Cardiac muscle cell (in vitro differentiated cells and primary cell): ENCODE measurements around the gene LILRA2. TPM values are rescaled to one million over a fixed set of nuclear protein-coding genes. Genes with fewer than 3 reads are reported as not detected.
"Not testable (repeated sequence)": the region's sequence is repeated elsewhere in the genome, so short reads cannot be mapped to it uniquely, and the experiment has no call there.

Source experiments
- DNase-seq, 2 donors: peaks; one replicate each; pipeline versions ENCODE4 v3.0.0 to v3.0.0-alpha.2; 2010 to 2017; ENCODE audit warnings: low read depth in 1 of 2, low spot score in 1 of 2
- H3K27ac ChIP-seq: fragments of 200-600 bp; sonication (generic); 2 replicates; pipeline ENCODE4 v1.5.1; 2016
- H3K27me3 ChIP-seq: fragments of 200-600 bp; sonication (generic); 2 replicates; pipeline ENCODE4 v1.6.0; 2016; ENCODE audit warnings: control low read depth
- H3K36me3 ChIP-seq: fragments of 200-600 bp; sonication (generic); 2 replicates; pipeline ENCODE4 v1.5.1; 2016; ENCODE audit warnings: control low read depth
- H3K4me1 ChIP-seq: fragments of 200-600 bp; sonication (generic); 2 replicates; pipeline ENCODE4 v1.8.1; 2017; ENCODE audit warnings: low read depth, mild to moderate bottlenecking, mixed run types
- H3K4me3 ChIP-seq: fragments of 200-600 bp; sonication (generic); 2 replicates; pipeline ENCODE4 v1.5.1; 2016; ENCODE audit warnings: mild to moderate bottlenecking
- H3K9me3 ChIP-seq: fragments of 200-600 bp; sonication (generic); 2 replicates; pipeline ENCODE4 v1.5.1; 2017; ENCODE audit warnings: low read depth, mild to moderate bottlenecking, control low read depth
- CTCF ChIP-seq: IDR thresholded peaks from 2 replicates; pipeline ENCODE4 v1.5.1; 2012; ENCODE audit warnings: low read depth, mild to moderate bottlenecking, low read length
- polyA plus RNA-seq: library from polyadenylated mRNA; unstranded; fragments of >200 nt; fragmentation: Nextera tagmentation; extraction: Ambion mirVana; gene quantifications from 2 replicates; pipeline ENCODE4 v1.2.1, GENCODE V29; 2016
- total RNA-seq: library from RNA; depleted of rRNA; stranded (reverse); fragments of >200 nt; gene quantifications from 2 replicates; pipeline ENCODE4 v1.2.3, GENCODE V29; 2016

The LILRA2 gene
- total and polyA plus RNA-seq, 2 experiments from 2014 or later = not detected

GRCh38 chr19:54570316-54570715 is 3.3 kb upstream of the LILRA2 start:
- Histone ChIP-seq H3K4me1 (no peaks in the 10 kb centered on the region), H3K27ac (no peak overlapping the region), H3K9me3 (no peaks in the 10 kb centered on the region), H3K36me3 (no peaks in the 10 kb centered on the region), H3K27me3 (no peaks in the 10 kb centered on the region), H3K4me3 (no peak overlapping the region)
- no peak for DNase-seq
- no peak for TF ChIP-seq CTCF

DNA sequence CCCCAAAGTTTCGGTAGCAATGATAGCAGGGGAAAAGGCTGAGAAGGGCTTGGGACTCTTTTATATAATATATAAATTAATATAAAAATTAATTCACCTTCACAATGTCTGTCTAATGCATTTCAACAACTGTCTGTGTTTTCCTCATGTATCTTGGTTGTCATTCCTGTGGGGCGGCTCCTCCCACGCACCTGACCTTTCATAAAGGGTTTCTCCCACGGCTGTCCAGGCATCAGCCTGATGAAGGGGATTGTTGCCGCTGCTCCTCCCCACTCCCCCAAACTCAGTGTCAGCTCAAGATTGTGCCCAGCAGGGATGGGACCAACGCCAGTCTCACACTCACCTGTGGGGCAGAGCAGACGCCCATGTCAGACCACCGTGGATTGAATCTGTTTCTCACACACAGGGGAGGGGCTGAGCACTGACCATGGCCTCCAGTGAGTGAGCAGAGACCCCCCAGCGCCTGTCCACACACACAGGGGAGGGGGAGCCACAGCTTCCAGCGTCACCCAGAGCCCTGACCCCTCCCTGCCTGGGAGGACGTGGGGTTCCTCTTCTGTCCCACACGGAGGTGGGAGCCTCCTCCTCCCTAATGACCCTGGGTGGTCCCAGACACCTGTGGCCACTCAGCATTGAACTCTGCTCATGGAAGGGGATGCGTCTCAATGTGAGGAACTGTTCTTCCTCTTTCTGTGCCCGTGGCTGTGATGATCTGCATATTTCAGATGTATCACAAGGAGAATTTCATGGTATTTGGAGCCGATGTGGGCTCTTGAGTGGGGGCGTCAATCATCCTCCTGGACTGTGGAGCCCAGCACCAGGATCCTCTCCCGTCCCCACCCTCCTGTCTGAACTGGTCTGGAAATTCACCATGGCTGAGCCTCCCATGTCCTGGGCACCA is 1.6 kb upstream of the LILRA2 start:
- not testable (repeated sequence) for H3K27me3 ChIP-seq, H3K27ac ChIP-seq, H3K9me3 ChIP-seq

GRCh38 chr19:54572696-54573311 is 786 bp upstream of the LILRA2 start:
- H3K27me3 ChIP-seq = no peaks in the 10 kb centered on the region
- H3K27ac ChIP-seq = no peak overlapping the region
- H3K4me3 ChIP-seq = no peak overlapping the region
- no peaks in the 10 kb centered on the region for H3K4me1 ChIP-seq
- no peaks in the 10 kb centered on the region for H3K9me3 ChIP-seq
- DNase-seq = no peak
- no peaks in the 10 kb centered on the region for H3K36me3 ChIP-seq
- TF ChIP-seq CTCF = no peak

More for the DNA sequence above, 1.6 kb upstream of the LILRA2 start:
- not testable (repeated sequence) for DNase-seq, H3K36me3 ChIP-seq, H3K4me3 ChIP-seq, H3K4me1 ChIP-seq

DNA sequence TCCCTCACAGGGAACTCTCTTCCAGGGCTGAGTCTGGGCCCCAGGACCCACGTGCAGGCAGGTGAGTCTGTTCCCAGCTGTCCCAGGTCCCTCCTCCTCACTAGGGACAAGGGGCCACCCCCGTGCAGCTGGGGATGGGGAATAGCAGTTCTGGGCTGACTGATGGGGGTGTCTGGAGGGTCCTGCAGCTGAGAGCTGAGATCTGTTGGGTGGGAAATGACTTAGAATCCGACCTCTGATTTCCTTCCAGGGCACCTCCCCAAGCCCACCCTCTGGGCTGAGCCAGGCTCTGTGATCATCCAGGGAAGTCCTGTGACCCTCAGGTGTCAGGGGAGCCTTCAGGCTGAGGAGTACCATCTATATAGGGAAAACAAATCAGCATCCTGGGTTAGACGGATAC is 461 bp downstream of the LILRA2 start:
- no peaks in the 10 kb centered on the region for H3K36me3 ChIP-seq
- H3K27ac ChIP-seq = no peak overlapping the region
- no peaks in the 10 kb centered on the region for H3K27me3 ChIP-seq
- H3K4me1 ChIP-seq = no peaks in the 10 kb centered on the region
- H3K4me3 ChIP-seq = no peak overlapping the region
- no peak for DNase-seq
- no peaks in the 10 kb centered on the region for H3K9me3 ChIP-seq
- no peak for TF ChIP-seq CTCF

GRCh38 chr19:54574527-54575056 is 1.0 kb downstream of the LILRA2 start:
- H3K9me3 ChIP-seq = no peaks in the 10 kb centered on the region
- H3K36me3 ChIP-seq = no peaks in the 10 kb centered on the region
- TF ChIP-seq CTCF = no peak
- no peak overlapping the region for H3K27ac ChIP-seq
- no peaks in the 10 kb centered on the region for H3K27me3 ChIP-seq
- DNase-seq = no peak
- H3K4me3 ChIP-seq = no peak overlapping the region
- H3K4me1 ChIP-seq = no peaks in the 10 kb centered on the region

DNA sequence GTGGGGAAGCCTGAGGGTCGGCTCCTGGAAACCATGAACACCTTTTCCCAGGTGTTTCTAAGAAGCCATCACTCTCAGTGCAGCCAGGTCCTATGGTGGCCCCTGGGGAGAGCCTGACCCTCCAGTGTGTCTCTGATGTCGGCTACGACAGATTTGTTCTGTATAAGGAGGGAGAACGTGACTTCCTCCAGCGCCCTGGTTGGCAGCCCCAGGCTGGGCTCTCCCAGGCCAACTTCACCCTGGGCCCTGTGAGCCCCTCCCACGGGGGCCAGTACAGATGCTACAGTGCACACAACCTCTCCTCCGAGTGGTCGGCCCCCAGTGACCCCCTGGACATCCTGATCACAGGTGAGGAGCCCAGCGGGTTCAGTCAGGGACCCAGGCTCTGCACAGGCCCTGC is 1.6 kb downstream of the LILRA2 start:
- H3K27me3 ChIP-seq, DNase-seq, H3K9me3 ChIP-seq, H3K36me3 ChIP-seq, H3K27ac ChIP-seq, H3K4me3 ChIP-seq, H3K4me1 ChIP-seq: not testable (repeated sequence)
